Measurements from ENCODE around the gene YBX1.

GRCh38 chr1:42735056-42735455 is 52.8 kb downstream of the YBX1 start:
- TF ChIP-seq POLR2A (IDR thresholded peaks at IDR 0.05), result no peak
- TF ChIP-seq, protein P1, sequence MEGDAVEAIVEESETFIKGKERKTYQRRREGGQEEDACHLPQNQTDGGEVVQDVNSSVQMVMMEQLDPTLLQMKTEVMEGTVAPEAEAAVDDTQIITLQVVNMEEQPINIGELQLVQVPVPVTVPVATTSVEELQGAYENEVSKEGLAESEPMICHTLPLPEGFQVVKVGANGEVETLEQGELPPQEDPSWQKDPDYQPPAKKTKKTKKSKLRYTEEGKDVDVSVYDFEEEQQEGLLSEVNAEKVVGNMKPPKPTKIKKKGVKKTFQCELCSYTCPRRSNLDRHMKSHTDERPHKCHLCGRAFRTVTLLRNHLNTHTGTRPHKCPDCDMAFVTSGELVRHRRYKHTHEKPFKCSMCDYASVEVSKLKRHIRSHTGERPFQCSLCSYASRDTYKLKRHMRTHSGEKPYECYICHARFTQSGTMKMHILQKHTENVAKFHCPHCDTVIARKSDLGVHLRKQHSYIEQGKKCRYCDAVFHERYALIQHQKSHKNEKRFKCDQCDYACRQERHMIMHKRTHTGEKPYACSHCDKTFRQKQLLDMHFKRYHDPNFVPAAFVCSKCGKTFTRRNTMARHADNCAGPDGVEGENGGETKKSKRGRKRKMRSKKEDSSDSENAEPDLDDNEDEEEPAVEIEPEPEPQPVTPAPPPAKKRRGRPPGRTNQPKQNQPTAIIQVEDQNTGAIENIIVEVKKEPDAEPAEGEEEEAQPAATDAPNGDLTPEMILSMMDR (IDR thresholded peaks at IDR 0.05), result no peak
